Stimulated activated naive CD4-positive, alpha-beta T cell (primary cell): ENCODE results near the gene EFCC1.

Source experiments
- DNase-seq, 6 experiments: peaks; one replicate each; lab custom pipeline; 2025; lab: John Stamatoyannopoulos, UW

Gene EFCC1

DNA sequence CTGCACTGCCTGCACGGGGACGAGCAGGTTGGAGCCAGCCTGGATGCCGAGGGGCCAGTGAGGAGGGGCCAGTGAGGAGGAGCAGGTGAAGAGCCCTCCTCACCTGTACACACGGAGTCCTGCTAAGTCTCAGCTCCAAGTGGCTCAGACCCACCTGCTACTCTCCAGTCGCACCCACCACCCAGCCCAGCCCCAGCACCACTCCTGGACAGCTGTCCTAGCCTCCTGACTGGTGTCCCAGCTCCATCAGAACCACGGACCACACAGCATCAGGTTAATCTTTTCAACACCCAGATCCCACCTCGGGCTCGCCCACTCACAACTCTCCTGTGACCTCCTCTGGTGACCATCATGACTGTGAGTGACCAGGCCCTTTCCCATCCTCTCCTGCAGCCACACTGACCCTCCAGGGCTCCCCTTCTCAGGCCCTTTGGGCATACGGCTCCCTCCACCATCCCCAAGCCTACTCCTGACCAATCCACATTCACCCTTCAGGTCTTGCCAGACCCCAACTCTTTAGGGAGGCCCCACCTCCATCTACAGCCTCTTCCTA lies 13.8 kb downstream of the EFCC1 start:
- DNase-seq: no peak

- peak; percentile 12 to 61 (median 26) for DNase-seq
Observed at GRCh38 chr3:129015388-129016105, 14.4 kb downstream of the EFCC1 start.

GRCh38 chr3:129016356-129016719 lies 15.2 kb downstream of the EFCC1 start:
- DNase-seq: peak; percentile 36 to 66 (median 60)

GRCh38 chr3:129016720-129017483 lies 15.8 kb downstream of the EFCC1 start:
- no peak for DNase-seq

DNA sequence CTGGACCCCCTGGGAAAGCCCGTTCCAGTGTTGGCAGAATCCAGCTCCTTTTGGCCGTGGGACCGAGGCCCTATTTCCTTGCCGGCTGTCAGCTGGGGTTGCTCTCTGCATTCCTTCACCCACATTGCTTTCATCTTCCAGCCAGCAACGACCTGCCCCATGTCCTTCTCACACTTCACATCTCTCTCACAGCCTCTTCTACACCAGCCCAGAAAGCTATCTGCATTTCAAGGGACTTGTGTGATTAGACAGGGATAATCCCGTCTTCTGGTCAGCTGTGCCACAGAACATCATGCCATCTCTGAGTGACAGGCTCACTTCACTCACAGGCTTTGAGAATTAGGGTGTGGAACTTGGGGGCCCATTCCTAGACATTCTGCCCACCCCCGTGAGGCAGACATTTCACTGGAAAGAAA lies 16.4 kb downstream of the EFCC1 start:
- DNase-seq: no peak

DNA sequence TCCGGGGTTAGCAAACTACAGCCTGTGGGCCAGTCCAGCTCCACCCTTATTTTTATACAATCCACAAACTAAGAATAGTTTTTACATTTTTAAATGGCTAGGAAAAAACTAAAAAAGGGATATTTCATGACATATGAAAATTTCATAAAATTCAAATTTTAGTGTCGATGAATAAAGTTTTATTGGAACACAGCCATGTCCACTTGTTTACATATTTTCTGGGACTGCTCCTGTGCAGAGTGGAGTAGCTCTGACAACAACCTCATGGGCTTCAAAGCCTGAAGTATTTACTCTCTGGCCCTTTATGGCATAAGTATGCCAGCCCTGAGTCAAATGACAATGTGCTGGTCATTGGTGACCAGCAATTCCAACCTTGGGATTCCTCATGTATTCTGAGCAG lies 17.2 kb downstream of the EFCC1 start:
- DNase-seq: no peak

- no peak for DNase-seq
Observed at GRCh38 chr3:129018751-129019150, 17.6 kb downstream of the EFCC1 start.

DNA sequence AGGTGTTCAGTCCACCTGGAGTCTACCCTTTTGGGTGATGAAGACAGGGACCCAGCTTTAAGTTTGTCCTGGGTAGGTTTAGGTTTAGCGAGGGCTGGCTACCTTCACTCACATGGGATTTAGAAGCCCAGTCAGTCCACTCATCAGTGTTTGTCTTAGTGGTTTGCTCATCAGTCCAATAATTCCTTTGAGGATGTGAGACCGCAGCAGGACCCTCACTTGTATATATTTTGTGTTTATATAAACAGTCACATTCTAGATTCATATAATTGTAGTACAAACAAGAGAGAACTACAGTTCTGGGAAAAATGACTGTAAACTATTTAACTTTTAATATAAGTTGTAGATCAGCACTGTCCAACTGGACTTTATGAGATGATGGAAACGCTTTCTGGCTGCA lies 18.2 kb downstream of the EFCC1 start:
- DNase-seq: no peak

- no peak for DNase-seq
Observed at GRCh38 chr3:129020691-129021090, 19.6 kb downstream of the EFCC1 start.

- no peak for DNase-seq
Observed at GRCh38 chr3:129021140-129021551, 20.0 kb downstream of the EFCC1 start.

DNA sequence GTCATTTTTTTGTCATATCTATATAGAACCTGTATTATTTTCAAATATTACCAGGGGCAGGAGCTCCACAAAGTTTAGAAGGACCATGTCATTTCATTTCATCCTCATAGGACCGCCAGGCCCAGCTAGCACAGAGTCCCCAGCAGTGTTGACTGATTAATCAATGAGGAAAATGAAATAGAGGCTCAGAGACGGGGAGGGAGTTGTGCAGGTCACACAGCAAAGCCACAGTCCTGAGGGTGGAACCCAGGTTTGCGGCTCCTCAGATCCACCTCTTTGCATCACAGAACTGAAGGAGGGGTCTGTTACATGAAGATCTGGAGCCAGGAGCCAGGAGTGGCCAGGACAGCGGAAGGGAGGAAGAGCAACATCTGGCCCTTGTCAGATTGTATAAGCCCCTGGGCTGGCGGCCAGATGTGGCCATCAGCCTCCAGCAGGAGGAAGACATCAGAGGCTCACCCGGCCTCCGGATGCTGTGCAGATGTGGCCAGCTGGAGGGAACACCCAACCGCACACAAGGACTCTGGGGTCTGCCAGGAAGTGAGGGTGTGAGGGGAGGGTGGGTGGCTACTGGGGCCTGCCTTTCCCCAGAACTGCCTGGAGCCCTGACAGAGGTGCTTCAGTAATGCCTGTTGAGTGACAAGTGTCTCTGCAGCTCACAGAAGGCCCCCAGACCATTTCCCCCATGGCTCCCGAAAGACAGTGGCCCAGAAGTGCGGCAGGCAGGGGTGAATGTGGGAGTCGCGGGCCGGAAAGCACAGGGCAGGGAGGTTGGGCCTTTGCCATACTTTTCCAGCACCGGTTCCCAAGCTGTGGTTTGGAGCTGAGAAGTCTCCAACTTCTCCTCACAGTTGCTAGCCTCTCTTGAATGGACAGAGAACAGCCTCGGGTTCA lies 21.3 kb downstream of the EFCC1 start:
- no peak for DNase-seq

- no peak for DNase-seq
Observed at GRCh38 chr3:129023008-129023358, 21.9 kb downstream of the EFCC1 start.

DNA sequence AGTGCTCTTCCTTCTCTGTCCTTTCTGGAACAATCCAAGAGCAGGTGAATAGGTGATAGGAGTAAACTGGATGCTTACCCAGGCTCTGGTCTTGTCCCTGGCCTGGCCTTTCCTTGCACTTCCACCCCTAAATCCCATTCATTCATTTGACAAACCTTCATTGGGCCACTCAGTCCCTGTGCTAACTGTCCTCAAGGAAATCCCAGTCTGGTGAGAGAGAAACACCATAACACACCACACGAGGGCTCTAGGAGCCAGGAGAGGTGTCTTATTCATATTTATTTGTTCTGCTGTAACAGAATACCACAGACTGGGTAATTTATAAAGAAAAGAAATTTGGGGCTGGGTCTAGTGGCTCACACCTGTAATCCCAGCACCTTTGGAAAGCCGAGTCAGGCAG lies 22.8 kb downstream of the EFCC1 start:
- no peak for DNase-seq

GRCh38 chr3:129025108-129025507 lies 24.0 kb downstream of the EFCC1 start:
- DNase-seq: no peak

GRCh38 chr3:129025691-129026435 lies 24.8 kb downstream of the EFCC1 start:
- DNase-seq: no peak

- peak; percentile 85 to 92 (median 90) for DNase-seq
Observed at GRCh38 chr3:129026728-129027543, 25.8 kb downstream of the EFCC1 start.

DNA sequence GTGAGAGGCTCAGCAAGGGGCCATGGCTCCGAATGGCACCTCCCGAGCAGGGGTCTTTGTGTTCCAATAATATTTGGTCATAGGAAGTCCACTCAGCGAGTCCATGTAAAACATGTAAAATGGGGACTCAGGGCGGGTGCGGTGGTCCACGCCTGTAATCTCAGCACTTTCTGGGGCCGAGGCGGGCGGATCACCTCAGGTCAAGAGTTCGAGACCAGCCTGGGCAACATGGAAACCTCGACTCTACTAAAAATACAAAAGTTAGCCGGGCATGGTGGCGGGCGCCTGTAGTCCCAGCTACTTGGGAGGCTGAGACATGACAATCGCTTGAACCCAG lies 26.4 kb downstream of the EFCC1 start:
- DNase-seq: no peak

DNA sequence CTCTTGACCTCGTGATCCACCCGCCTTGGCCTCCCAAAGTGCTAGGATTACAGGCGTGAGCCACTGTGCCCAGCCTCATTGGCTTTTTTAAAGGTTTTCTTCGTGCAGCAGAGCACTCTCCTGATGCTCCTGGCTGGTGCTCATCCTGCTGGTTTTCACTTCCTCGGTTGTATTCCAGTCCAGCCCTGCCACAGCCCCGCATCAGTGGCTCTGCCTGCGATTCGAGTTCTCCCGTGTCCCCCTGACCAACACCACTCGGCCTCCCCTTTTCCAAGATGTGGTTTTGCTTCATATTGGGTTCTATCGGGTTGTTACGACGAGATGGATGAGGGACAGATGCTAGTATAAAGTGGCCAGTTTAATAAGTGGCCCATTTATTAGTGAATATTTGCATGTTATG lies 27.8 kb downstream of the EFCC1 start:
- DNase-seq: no peak

DNA sequence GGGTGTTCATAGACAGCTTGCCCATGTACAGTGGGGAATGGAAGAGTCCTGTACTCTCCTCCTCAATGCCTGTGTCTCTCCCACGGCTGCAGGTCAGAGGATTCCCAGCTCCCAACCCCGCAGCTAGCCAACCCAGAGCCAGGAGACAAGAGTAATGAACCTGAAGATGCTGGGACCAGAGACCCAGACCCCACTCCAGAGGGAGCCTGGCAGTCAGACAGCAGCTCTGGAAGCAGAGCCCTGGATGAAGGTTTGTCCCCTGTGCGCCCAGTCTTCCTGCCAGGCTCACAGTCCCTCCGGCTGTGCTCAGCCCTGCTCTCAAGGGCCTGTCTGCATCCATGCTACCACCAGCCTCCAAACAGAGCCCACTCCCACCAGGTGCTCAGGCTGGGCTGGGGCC lies 29.5 kb downstream of the EFCC1 start:
- no peak for DNase-seq

- DNase-seq: no peak
Observed at GRCh38 chr3:129031476-129032215, 30.5 kb downstream of the EFCC1 start.
